ENCODE data around the gene GARNL3.

The GARNL3 gene

GRCh38 chr9:127233989-127234388 is 30.6 kb upstream of the GARNL3 start:
- DNase-seq = no peak

DNA sequence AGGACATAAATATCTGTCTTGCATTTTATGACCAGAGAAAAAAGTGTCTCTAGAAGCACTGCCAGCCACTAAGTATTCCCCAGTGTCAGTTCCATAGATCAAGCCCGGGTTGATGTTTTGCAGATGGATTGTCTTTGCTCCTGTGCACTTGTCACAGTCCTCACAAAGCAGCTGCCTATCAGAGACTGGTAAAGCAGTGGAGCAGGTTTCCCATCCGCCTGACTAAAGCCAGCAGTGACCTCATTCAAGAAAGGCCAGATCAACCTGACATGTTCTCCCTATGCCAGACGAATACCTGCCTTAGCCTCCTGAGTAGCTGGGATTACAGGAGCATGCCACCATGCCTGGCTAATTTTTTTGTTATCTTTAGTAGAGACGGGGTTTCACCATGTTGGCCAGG is 26.8 kb upstream of the GARNL3 start:
- no peak for DNase-seq

DNA sequence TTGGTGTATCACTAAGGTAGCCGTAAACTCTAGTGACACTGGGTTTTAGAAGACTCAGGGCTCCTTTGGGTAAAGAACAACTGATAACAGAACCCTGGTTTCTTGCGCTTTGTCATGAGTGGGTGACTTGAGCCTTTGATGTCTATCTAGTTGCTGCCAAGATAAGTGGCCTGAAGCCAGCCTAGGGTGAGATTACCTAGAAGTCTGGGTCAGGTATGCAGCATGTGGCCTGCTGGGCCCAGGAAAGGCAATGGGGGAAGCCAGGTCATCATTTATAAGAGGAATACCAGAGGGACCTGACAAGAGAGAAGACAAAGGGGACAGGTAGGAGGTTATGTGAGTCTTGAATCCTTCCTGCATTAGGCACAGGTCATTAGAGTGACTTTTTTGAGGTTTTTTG is 23.2 kb upstream of the GARNL3 start:
- no peak for DNase-seq

DNA sequence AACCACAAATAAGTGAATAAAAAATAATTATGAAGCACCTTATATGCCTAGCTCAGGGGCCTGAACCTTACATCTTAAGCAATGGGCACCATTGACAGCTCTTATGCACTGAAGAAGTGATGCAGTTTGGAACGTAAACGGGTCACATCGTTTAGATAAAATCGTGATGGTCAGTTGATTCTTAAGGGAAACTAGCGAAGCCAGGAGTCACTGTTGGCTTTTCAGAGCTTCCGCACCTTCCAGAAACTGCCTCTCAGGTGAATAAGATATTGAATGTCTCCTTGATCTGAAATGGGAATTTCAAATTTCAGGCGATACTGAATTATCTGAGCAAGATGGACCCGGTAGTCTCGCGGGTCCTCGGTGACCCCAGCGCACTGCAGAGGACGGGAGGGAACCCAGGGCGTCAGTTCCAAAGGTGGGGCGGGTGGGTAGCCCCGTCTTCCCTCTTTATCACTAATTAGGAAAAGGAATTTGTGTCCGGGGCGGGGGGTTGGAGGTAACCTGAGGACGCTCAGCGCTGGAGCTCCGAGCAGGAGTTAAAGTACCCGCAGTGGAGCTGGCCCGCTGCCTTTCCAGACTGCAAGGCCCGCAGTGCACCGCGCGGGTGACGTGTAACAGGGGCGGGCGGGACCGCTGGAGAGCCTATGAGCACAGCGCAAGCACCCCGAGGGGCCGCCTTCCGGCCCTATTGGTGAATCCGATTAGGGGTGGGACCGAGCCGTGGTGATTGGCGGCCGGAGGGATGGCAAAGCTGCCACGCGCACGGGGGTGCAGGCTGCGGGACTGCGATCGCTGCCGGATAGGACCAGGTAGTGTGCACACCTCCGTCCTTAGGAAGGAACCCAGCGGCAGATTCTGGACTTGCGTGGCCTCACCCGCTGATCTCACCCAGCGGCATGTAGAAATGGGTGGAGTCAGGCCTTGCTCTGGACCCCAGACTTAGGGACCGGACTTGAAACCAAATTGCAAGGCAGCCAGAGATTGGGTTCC is 19.7 kb upstream of the GARNL3 start:
- peak; percentile 87 to 97 for DNase-seq

DNA sequence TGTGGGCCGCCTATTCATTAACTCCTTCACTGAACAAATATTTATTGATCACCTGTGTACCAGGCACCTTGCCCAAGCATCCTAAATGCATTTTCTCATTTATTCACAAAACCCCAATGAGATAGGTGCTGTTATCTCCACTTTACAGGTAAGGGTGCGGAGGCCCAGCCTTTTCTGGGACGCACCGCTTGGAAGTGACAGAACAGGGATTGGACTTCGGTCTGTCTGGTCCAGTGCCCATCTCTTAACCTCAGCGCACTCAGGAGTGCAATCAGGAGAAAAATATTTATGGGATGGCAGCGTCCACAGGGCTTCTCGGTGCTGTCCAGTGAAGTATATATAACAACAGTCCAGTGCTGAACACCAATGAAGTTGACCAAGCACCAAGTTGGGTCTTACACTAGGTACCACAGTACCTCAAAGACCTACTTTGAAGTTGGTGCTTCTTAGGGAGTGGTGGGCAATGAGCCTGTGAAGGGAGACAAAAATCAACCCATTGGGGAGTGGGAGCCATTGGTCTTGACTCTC is 18.9 kb upstream of the GARNL3 start:
- DNase-seq = no peak

DNA sequence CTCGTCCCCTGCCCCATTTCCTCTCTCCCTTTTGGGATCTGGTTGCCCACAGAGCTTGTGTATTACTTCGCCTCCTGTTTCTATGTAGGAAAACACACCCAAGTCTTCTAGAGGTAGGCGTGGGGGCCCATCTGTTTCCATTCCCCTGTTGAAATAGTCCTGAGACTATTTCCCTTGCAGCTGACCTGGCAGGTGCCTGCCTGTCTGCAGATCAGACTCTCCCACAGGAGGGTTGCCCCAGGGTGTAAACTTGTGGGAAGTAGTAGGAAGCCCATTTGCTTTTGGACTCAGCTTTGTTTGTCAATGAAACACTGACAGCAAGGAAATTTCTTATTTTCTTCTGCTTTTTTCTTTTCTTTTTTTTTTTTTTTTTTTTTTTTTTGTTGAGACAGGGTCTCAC is 16.3 kb upstream of the GARNL3 start:
- DNase-seq = no peak

DNA sequence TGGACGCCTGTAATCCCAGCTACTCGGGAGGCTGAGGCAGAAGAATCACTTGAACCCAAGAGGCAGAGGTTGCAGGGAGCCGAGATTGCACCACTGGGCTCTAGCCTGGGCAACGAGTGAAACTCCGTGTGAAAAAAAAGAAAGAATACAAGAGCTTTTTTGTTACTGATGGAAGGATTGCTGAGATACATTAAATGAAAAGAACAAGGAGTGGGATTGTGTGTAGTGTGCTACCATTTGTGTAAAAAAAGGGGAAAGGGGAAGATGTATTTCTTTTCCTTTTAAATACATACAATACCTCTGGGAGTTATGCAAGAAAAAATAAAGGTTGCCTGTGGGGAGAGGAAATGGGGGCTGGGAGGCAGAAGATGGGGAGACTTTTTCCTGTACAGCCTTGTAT is 14.7 kb upstream of the GARNL3 start:
- no peak for DNase-seq

DNA sequence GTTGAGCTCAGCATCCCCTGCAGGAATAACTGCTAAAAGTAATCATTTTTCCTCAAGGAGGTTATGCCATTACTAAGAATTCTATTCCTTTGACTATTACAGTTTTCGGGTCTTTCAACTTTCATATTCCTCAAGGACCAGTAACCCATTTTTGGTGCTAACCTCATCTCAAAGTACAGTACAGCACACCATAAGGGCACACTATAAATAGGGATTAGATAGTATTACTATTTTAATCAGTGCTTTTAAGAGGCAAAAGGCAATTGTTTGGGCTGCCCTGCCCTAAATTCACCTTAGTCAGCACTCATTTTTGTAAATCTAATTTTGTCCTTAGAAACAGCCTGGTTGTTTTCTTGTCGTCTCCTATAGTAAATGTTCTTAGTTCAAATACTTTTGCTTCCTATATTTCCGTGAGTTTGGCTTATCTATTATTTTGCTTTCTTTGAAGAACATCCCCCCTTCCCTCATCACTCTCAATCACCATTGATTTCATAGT is 13.6 kb upstream of the GARNL3 start:
- DNase-seq = no peak

GRCh38 chr9:127252410-127253318 is 11.9 kb upstream of the GARNL3 start:
- DNase-seq = no peak

DNA sequence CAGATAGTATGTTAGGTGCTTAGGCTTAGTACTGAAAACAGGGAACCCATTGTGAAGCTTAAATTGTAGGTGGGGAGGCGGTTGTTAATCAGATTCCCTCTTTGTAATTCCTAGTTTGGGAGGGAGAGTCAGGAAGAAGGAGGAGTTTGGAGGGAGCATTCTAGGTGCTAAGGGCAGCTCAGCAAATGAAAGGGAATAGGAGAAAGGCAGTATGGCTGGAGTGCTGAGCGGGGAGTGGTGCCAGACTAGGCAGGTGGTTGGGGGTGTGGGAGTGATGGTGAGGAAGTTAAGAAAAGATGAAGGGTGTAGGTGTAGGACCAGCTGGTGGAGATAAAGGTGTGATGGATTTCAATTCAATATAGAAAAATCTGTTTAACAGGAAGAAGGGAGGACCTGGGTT is 11.1 kb upstream of the GARNL3 start:
- no peak for DNase-seq

DNA sequence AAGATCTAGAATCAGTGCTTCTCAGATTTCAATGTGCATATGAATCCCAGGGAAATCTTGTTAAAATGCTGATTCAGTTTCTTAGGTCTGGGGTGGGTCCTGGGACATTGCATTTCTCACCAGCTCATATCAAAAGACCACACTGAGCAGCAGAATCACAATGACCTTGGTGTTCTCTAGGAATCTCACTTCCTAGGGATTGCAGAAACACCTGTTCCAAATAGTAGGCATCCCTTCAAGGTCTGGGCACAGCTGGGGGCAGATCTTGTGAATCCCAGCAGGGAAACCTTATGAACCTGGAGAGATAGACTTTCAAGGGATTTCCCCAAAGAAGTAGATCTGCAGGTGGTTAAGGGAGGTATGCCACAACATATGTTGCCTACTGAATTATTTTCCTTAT is 8.9 kb upstream of the GARNL3 start:
- DNase-seq = no peak

GRCh38 chr9:127256324-127256723 is 8.2 kb upstream of the GARNL3 start:
- DNase-seq = no peak

DNA sequence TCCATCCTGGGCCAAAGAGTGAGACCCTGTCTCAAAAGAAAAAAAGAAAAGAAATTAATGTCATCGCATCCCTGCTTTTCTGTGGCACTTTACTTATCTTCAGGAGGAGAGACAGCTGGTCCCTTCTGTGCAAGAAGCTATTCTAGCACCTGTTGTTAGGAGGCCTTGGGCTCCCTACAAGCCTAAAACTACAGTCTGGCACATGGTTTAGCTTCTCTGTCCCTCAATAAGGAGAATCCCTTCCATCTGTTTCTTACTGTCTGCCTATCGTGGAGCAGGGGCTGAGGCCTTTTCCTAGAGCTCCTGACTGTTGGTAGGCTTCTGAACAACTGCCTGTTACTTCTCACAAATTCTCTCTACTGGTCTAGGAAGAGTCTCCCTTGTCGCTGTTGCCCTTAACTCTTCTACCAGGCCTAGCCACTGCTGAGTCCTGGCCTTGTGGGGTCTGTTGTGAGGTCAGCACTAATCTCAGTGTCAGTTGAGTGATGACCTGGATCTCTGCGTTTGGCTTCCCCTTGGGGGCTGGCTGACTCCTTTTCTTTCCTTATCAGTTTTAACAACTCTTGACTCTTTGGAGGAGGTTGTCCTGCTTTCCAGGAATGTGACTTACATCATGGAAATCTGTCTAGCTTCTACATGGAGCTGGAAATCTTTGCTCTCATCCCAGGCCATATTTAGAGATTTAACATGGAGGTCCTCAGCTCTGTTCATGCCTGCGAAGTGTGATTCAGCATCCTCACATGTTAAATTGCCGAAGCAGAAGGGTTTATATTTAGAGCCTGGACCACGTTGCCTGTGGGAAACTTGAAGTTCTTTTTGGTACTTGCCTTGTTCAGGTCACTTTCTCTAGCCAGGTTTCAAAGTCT is 5.7 kb upstream of the GARNL3 start:
- DNase-seq = no peak

DNA sequence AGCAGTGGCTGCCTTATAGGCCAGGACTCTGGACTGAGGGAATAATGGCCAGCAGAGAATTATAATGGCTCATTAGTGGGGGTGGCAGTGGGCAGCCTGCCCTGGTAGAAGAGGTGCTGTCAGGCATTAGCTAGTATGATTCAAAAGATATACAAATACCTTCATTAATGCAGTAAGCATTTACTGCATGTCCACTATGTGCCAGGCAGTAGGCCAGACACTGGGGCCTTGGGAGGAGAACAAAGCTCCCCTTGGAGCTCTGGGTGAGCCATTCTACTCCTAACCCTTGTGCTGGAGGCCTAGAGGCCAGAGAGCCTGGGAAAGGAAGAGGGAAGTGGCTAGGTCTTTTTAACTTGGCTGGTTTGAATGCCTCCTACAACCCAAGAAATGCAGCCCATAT is 2.0 kb upstream of the GARNL3 start:
- no peak for DNase-seq

DNA sequence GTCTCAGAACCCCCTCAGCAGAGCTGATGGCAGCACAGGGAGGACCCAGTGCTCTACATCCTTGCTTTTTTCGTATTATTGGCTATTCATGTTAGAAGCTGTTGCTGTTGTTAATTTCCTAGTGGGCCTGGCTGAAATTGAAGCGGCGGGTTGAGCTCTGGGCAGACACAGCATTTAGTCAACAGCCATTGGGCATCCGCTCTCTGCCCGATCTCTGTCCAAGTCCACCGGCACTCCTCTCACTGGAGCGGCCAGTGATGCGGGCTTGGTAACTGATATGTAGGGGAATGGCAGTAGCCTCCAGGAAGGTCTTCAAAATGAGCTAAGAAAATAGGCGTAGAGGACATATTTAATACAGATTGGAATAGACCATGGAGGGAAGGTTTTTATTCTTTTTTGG is 1.3 kb upstream of the GARNL3 start:
- no peak for DNase-seq

GRCh38 chr9:127263664-127264063 is 910 bp upstream of the GARNL3 start:
- DNase-seq = no peak

DNA sequence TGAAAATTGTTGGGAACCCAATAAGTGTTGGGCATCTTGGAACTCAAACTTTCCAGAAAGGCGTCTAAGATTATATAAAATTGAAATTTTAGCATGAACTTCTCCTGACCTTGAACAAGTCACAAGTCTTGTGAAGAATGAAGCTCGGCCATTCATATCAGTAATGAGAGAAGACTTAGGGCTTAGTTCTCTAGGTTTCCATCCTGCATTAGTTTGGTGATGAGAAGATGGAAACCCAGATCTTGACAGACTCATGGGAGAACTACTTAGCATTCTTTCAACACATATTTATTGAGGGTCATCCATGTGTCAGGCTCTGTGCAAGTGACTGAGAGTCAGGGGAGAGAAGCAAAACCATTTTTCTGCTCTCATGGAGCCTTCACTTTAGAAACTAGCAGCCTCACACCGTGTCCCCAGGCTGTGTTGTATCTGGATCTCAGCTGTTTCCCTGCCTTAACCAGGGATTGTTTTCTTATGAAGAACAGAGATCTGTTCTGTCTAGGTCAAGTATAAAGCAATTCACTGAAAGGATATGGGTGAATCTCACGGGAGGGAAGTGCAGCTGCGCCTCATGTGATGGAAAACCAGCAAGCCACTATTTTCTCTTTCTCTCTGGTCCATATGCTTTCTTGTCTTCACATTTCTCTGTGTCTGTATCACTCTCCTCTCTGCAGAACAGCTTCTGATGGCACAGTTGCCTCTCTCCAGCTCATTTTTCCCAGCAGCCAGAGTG is 3.4 kb downstream of the GARNL3 start:
- no peak for DNase-seq

GRCh38 chr9:127269449-127269848 is 4.9 kb downstream of the GARNL3 start:
- no peak for DNase-seq

- DNase-seq = no peak
Measured at GRCh38 chr9:127273326-127273725, 8.8 kb downstream of the GARNL3 start.

GRCh38 chr9:127277099-127277498 is 12.5 kb downstream of the GARNL3 start:
- peak; percentile 15 to 36 for DNase-seq

DNA sequence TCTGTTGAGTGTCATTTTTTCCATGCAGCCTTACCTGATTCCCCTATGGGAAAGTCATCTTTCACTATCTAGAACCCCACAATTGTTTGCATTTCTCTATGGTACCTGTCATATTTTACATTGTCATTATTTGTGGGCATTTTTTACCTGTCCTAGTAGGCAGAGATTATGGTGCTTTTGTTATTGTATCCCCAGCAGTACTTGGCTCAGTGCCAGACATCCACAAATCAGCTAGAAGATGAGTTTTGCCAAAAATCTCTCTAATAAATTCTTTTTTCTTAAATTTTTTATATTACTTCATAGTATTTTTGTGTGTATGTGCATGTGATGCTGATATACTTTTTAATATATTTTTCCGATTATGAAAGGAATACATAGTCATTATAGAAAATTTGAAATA is 13.2 kb downstream of the GARNL3 start:
- no peak for DNase-seq

DNA sequence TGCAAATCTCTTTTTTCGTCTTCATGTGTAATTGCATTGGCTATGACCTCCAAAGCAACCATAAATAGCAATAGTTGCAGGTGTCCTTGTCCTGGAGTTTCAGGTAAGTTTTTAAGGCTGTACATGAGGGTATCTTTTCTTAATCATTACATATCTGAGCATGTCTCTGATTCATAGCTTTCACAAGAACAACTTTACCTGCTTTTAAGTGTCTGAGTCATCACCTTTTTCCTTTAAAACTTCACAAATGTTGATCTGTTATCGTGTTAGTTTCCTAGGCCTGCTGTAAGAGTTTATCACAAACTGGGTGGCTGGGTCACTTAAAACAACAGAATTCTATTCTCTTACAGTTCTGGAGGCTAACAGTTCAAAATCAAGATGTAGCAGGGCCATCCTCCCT is 13.8 kb downstream of the GARNL3 start:
- no peak for DNase-seq

Data from inflammatory macrophage treated with lipopolysaccharide for 1 hour (primary cell).